CD4-positive, alpha-beta T cell treated with Interleukin-17A for 4 hours (primary cell): ENCODE measurements around the gene KRT28.
"Not testable (repeated sequence)": the region's sequence is repeated elsewhere in the genome, so short reads cannot be mapped to it uniquely, and the experiment has no call there.

ENCODE experiments used
- DNase-seq: peaks from one replicate; pipeline ENCODE4 v3.0.0-alpha.2; 2020; ENCODE audit warnings: mixed read lengths

KRT28 gene

GRCh38 chr17:40818343-40818732, 18.6 kb upstream of the KRT28 start:
- peak; percentile 11 for DNase-seq

GRCh38 chr17:40817103-40817682, 17.4 kb upstream of the KRT28 start:
- no peak for DNase-seq

- DNase-seq: no peak
Observed at GRCh38 chr17:40816569-40816968, 16.8 kb upstream of the KRT28 start.

- no peak for DNase-seq
Observed at GRCh38 chr17:40815381-40815780, 15.6 kb upstream of the KRT28 start.

- not testable (repeated sequence) for DNase-seq
Observed at GRCh38 chr17:40814657-40815056, 14.9 kb upstream of the KRT28 start.

GRCh38 chr17:40813804-40814203, 14.0 kb upstream of the KRT28 start:
- no peak for DNase-seq

- DNase-seq: no peak
Observed at GRCh38 chr17:40812639-40813038, 12.9 kb upstream of the KRT28 start.

GRCh38 chr17:40810494-40810893, 10.7 kb upstream of the KRT28 start:
- DNase-seq: no peak

GRCh38 chr17:40809721-40810421, 10.1 kb upstream of the KRT28 start:
- DNase-seq: no peak

- DNase-seq: no peak
Observed at GRCh38 chr17:40806131-40806530, 6.4 kb upstream of the KRT28 start.

GRCh38 chr17:40803617-40804082, 3.9 kb upstream of the KRT28 start:
- peak; percentile 81 for DNase-seq

GRCh38 chr17:40801157-40801556, 1.4 kb upstream of the KRT28 start:
- DNase-seq: no peak

- no peak for DNase-seq
Observed at GRCh38 chr17:40800381-40800780, 622 bp upstream of the KRT28 start.

- no peak for DNase-seq
Observed at GRCh38 chr17:40796846-40797245, 2.9 kb downstream of the KRT28 start.

GRCh38 chr17:40795019-40795667, 4.6 kb downstream of the KRT28 start:
- no peak for DNase-seq

GRCh38 chr17:40794466-40794865, 5.3 kb downstream of the KRT28 start:
- DNase-seq: no peak

- no peak for DNase-seq
Observed at GRCh38 chr17:40793832-40794231, 5.9 kb downstream of the KRT28 start.

- DNase-seq: no peak
Observed at GRCh38 chr17:40791787-40792436, 7.8 kb downstream of the KRT28 start.

GRCh38 chr17:40791111-40791510, 8.6 kb downstream of the KRT28 start:
- DNase-seq: no peak

GRCh38 chr17:40782450-40782849, 17.3 kb downstream of the KRT28 start, which contains the start of gene KRT27:
KRT27 (minus strand) TSS chr17:40782550; CDS start chr17:40782493, 57 bp downstream.
- no peak for DNase-seq

GRCh38 chr17:40779181-40779909, 20.4 kb downstream of the KRT28 start:
- DNase-seq: peak; percentile 12

GRCh38 chr17:40778461-40778860, 21.3 kb downstream of the KRT28 start:
- no peak for DNase-seq

- no peak for DNase-seq
Observed at GRCh38 chr17:40777971-40778370, 21.8 kb downstream of the KRT28 start.
